ENCODE data around the gene EPHA4. TPM values are rescaled to one million over a fixed set of nuclear protein-coding genes. Genes with fewer than 3 reads are reported as not detected.

EPHA4 gene
- polyA plus RNA-seq, 1 of the 3 experiments (the other 2 are of a cell fraction) = 0.90 TPM

DNA sequence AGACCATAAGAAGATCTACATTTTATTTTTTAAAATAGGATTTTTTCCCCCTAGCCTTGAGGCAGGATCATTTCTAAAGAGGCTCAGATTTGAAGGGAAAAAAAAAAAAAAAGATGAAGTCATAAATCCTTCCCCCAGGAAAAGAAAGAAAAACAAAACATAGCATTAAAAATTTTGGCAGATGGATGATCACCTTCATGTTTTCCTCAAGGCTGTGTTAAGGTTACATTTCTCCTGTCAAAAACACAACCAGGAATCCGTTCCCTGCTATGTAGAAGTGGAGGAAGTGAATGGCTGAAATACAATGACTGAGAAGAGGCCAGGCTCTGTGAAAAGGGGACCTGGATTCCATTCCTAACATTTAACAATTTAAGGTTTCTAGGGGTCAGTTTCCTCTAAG is 56.2 kb downstream of the EPHA4 start:
- no peak for DNase-seq
- no peak for TF ChIP-seq RXRA (IDR thresholded peaks at IDR 0.05; ENCODE audit: borderline replicate concordance, low read depth)
- TF ChIP-seq, protein P1, sequence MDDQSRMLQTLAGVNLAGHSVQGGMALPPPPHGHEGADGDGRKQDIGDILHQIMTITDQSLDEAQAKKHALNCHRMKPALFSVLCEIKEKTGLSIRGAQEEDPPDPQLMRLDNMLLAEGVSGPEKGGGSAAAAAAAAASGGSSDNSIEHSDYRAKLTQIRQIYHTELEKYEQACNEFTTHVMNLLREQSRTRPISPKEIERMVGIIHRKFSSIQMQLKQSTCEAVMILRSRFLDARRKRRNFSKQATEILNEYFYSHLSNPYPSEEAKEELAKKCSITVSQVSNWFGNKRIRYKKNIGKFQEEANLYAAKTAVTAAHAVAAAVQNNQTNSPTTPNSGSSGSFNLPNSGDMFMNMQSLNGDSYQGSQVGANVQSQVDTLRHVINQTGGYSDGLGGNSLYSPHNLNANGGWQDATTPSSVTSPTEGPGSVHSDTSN (IDR thresholded peaks at IDR 0.05) = no peak
- TF ChIP-seq ELF1 (IDR thresholded peaks at IDR 0.05) = no peak
- no peak for TF ChIP-seq GATA2 (CRISPR knock-in tag; IDR thresholded peaks at IDR 0.05)
- no peak for TF ChIP-seq SMC3 (IDR thresholded peaks at IDR 0.05; ENCODE audit: low read depth, low read length)
- TF ChIP-seq, protein P2, sequence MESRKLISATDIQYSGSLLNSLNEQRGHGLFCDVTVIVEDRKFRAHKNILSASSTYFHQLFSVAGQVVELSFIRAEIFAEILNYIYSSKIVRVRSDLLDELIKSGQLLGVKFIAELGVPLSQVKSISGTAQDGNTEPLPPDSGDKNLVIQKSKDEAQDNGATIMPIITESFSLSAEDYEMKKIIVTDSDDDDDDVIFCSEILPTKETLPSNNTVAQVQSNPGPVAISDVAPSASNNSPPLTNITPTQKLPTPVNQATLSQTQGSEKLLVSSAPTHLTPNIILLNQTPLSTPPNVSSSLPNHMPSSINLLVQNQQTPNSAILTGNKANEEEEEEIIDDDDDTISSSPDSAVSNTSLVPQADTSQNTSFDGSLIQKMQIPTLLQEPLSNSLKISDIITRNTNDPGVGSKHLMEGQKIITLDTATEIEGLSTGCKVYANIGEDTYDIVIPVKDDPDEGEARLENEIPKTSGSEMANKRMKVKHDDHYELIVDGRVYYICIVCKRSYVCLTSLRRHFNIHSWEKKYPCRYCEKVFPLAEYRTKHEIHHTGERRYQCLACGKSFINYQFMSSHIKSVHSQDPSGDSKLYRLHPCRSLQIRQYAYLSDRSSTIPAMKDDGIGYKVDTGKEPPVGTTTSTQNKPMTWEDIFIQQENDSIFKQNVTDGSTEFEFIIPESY (IDR thresholded peaks at IDR 0.05; ENCODE audit: borderline replicate concordance, low read depth) = no peak
- no peak for TF ChIP-seq RFX5 (IDR thresholded peaks at IDR 0.05; ENCODE audit: low read length)
- no peaks in the 10 kb centered on the region for H3K79me2 ChIP-seq (ENCODE audit: insufficient read depth)
- H3K27ac ChIP-seq (ENCODE audit: low read depth in 2 of 2, low read length in 1 of 2) = no peak overlapping the region
- H3K4me1 ChIP-seq (ENCODE audit: control insufficient read depth in 1 of 2, insufficient read depth in 2 of 2, low read depth in 1 of 2, low read length in 1 of 2) = no peaks in the 10 kb centered on the region
- H3K4me3 ChIP-seq (ENCODE audit: low read depth in 2 of 2, low read length in 1 of 2) = no peak overlapping the region
- no peaks in the 10 kb centered on the region for H3K36me3 ChIP-seq (replicated peaks in 1 of 2; ENCODE audit: control insufficient read depth in 1 of 2, insufficient read depth in 2 of 2, low read length in 1 of 2)
- H2AFZ ChIP-seq (ENCODE audit: low read depth) = no peak overlapping the region
- no peaks in the 10 kb centered on the region for H3K27me3 ChIP-seq (ENCODE audit: insufficient read depth)
- H3K9me2 ChIP-seq = no peaks in the 10 kb centered on the region
- WGBS (ENCODE audit: low lambda C conversion rate) = 5% methylated on average over 1 of the region's 1 CpG
- H3K4me2 ChIP-seq = no peak overlapping the region
- no peaks in the 10 kb centered on the region for H3F3A ChIP-seq (replicated peaks; ENCODE audit: insufficient read depth)
- ChIA-PET POLR2A (no interaction called here), CTCF (no interaction called here)
- H3K9ac ChIP-seq = no peak overlapping the region
- H4K20me1 ChIP-seq (ENCODE audit: insufficient read depth) = no peaks in the 10 kb centered on the region
- H3K9me3 ChIP-seq = no peaks in the 10 kb centered on the region

DNA sequence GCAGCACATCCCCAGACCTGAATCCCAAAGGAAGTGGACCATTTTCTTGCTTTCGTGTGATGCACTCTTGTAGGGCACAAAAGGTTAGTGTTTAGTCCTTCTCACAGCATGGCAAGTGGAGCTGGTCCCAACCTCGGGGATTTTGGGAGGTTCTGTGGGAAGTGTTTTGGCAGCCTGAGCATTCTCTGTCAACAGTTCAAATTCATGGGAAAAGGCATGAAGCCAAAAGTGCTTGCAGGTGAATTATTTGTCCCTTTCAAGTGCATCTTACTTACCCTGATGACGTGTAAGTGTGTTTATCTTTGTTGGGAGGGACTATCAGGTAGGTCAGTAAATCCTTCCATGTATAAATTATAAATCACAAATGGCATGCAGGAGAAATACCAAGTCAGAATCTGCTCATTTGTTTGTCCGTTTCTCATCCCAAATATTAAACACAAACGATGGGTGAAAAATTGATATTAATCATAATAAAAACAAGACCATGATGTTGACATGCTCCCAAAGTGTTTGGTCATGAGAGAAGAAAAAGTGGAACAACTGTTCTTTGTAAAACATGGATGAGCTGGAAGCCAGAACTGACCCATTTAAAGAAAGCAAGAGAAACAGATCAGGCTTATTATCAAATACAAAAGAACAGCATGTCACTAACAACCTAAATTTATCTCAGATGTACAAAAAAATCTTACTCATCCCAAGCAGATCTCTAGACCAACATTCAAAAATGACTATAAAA is 57.6 kb downstream of the EPHA4 start:
- H3K9ac ChIP-seq = no peak overlapping the region
- H2AFZ ChIP-seq (ENCODE audit: low read depth) = no peak overlapping the region
- ChIA-PET CTCF (no interaction called here), POLR2A (no interaction called here)
- H3K4me3 ChIP-seq (ENCODE audit: low read depth in 2 of 2, low read length in 1 of 2) = no peak overlapping the region
- TF ChIP-seq, protein P3, sequence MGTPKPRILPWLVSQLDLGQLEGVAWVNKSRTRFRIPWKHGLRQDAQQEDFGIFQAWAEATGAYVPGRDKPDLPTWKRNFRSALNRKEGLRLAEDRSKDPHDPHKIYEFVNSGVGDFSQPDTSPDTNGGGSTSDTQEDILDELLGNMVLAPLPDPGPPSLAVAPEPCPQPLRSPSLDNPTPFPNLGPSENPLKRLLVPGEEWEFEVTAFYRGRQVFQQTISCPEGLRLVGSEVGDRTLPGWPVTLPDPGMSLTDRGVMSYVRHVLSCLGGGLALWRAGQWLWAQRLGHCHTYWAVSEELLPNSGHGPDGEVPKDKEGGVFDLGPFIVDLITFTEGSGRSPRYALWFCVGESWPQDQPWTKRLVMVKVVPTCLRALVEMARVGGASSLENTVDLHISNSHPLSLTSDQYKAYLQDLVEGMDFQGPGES (IDR thresholded peaks at IDR 0.05; ENCODE audit: low read depth, low read length) = no peak
- no peak for TF ChIP-seq JUND (IDR thresholded peaks at IDR 0.05)
- no peak for TF ChIP-seq FOXM1 (IDR thresholded peaks at IDR 0.05; ENCODE audit: low read depth)
- TF ChIP-seq CHD2 (IDR thresholded peaks at IDR 0.05; ENCODE audit: low read length, partially characterized antibody) = no peak
- TF ChIP-seq GABPA (IDR thresholded peaks at IDR 0.05; ENCODE audit: low read depth) = no peak
- TF ChIP-seq, protein P4, sequence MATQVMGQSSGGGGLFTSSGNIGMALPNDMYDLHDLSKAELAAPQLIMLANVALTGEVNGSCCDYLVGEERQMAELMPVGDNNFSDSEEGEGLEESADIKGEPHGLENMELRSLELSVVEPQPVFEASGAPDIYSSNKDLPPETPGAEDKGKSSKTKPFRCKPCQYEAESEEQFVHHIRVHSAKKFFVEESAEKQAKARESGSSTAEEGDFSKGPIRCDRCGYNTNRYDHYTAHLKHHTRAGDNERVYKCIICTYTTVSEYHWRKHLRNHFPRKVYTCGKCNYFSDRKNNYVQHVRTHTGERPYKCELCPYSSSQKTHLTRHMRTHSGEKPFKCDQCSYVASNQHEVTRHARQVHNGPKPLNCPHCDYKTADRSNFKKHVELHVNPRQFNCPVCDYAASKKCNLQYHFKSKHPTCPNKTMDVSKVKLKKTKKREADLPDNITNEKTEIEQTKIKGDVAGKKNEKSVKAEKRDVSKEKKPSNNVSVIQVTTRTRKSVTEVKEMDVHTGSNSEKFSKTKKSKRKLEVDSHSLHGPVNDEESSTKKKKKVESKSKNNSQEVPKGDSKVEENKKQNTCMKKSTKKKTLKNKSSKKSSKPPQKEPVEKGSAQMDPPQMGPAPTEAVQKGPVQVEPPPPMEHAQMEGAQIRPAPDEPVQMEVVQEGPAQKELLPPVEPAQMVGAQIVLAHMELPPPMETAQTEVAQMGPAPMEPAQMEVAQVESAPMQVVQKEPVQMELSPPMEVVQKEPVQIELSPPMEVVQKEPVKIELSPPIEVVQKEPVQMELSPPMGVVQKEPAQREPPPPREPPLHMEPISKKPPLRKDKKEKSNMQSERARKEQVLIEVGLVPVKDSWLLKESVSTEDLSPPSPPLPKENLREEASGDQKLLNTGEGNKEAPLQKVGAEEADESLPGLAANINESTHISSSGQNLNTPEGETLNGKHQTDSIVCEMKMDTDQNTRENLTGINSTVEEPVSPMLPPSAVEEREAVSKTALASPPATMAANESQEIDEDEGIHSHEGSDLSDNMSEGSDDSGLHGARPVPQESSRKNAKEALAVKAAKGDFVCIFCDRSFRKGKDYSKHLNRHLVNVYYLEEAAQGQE (IDR thresholded peaks at IDR 0.05; ENCODE audit: low read depth, low read length) = no peak
- no peak for TF ChIP-seq RXRA (IDR thresholded peaks at IDR 0.05; ENCODE audit: borderline replicate concordance, low read depth)
- no peak for TF ChIP-seq TEAD4 (IDR thresholded peaks at IDR 0.05; ENCODE audit: borderline replicate concordance, insufficient read depth)
- no peaks in the 10 kb centered on the region for H3F3A ChIP-seq (replicated peaks; ENCODE audit: insufficient read depth)
- no peaks in the 10 kb centered on the region for H3K4me1 ChIP-seq (ENCODE audit: control insufficient read depth in 1 of 2, insufficient read depth in 2 of 2, low read depth in 1 of 2, low read length in 1 of 2)
- no peaks in the 10 kb centered on the region for H3K79me2 ChIP-seq (ENCODE audit: insufficient read depth)
- H3K4me2 ChIP-seq = no peak overlapping the region
- H4K20me1 ChIP-seq (ENCODE audit: insufficient read depth) = no peaks in the 10 kb centered on the region
- no peaks in the 10 kb centered on the region for H3K36me3 ChIP-seq (replicated peaks in 1 of 2; ENCODE audit: control insufficient read depth in 1 of 2, insufficient read depth in 2 of 2, low read length in 1 of 2)
- 5% methylated on average over 5 of the region's 5 CpGs for WGBS (ENCODE audit: low lambda C conversion rate)
- H3K27ac ChIP-seq (ENCODE audit: low read depth in 2 of 2, low read length in 1 of 2) = no peak overlapping the region
- DNase-seq = no peak
- H3K27me3 ChIP-seq (ENCODE audit: insufficient read depth) = no peaks in the 10 kb centered on the region
- no peaks in the 10 kb centered on the region for H3K9me3 ChIP-seq
- no peaks in the 10 kb centered on the region for H3K9me2 ChIP-seq
